SK-N-SH (cell line): ENCODE data around the gene LTV1. TPM values are rescaled to one million over a fixed set of nuclear protein-coding genes. Genes with fewer than 3 reads are reported as not detected.

Experiments
- CTCF ChIA-PET: fragments of 300-600, 350-600 bp; formaldehyde crosslinking; extraction: SDS; loops from one replicate; lab custom pipeline; 2021; lab: Yijun Ruan, JAX
- POLR2A ChIA-PET: fragments of 350-600 bp; sonication (Branson Sonifier 250); formaldehyde crosslinking; extraction: SDS; loops from one replicate; lab custom pipeline; 2020; ENCODE audit warnings: antibody characterized with exemption, inconsistent platforms; lab: Yijun Ruan, JAX
- DNase-seq: peaks from one replicate; pipeline ENCODE4 v3.0.0; 2012
- H2AFZ ChIP-seq: fragments of 200-600 bp; sonication (generic); 2 replicates; pipeline ENCODE4 v1.8.1; 2016; ENCODE audit warnings: antibody characterized with exemption, mild to moderate bottlenecking, low read depth
- H3F3A ChIP-seq: fragments of 200-600 bp; sonication (generic); replicated peaks from 2 replicates; pipeline ENCODE3; 2016; ENCODE audit warnings: antibody characterized with exemption, mild to moderate bottlenecking; ENCODE audit not compliant: insufficient read depth
- H3K27ac ChIP-seq, 2 experiments: fragments of 200-500 bp in 1 of 2; fragments of 200-600 bp in 1 of 2; sonication (Bioruptor generic) in 1 of 2; sonication (generic), shearing (Covaris generic) in 1 of 2; 2 replicates each; pipeline versions ENCODE4 v1.5.1 to v1.6.1; 2014 to 2016; ENCODE audit warnings: low read depth in 2 of 2, inconsistent platforms in 1 of 2, low read length in 1 of 2, mild to moderate bottlenecking in 1 of 2, mixed read lengths in 1 of 2
- H3K27me3 ChIP-seq: fragments of 200-600 bp; sonication (generic), shearing (Covaris generic); 2 replicates; pipeline ENCODE4 v1.6.1; 2016; ENCODE audit warnings: mixed run types; ENCODE audit not compliant: insufficient read depth
- H3K36me3 ChIP-seq, 2 experiments: fragments of 200-500 bp in 1 of 2; fragments of 200-600 bp in 1 of 2; sonication (Bioruptor generic) in 1 of 2; sonication (generic) in 1 of 2; replicated peaks in 1 of 2; 2 replicates each; pipeline versions ENCODE3 to v1.5.1; 2014 to 2016; ENCODE audit warnings: low read length in 1 of 2, mild to moderate bottlenecking in 1 of 2; ENCODE audit not compliant: insufficient read depth in 2 of 2, control insufficient read depth in 1 of 2
- H3K4me1 ChIP-seq, 2 experiments: fragments of 200-500 bp in 1 of 2; fragments of 200-600 bp in 1 of 2; sonication (Bioruptor generic) in 1 of 2; sonication (generic), shearing (Covaris generic) in 1 of 2; 2 replicates each; pipeline versions ENCODE4 v1.5.1 to v1.6.1; 2014 to 2016; ENCODE audit warnings: low read depth in 1 of 2, low read length in 1 of 2, mixed run types in 1 of 2; ENCODE audit not compliant: insufficient read depth in 2 of 2, control insufficient read depth in 1 of 2
- H3K4me2 ChIP-seq: fragments of 200-600 bp; sonication (generic), shearing (Covaris generic); 2 replicates; pipeline ENCODE4 v1.6.1; 2017; ENCODE audit warnings: mixed run types
- H3K4me3 ChIP-seq, 2 experiments: fragments of 200-500 bp in 1 of 2; fragments of 200-600 bp in 1 of 2; sonication (Bioruptor generic) in 1 of 2; sonication (generic), shearing (Covaris generic) in 1 of 2; 2 replicates each; pipeline versions ENCODE4 v1.5.1 to v1.8.1; 2014 to 2016; ENCODE audit warnings: low read depth in 2 of 2, inconsistent platforms in 1 of 2, low read length in 1 of 2, mild to moderate bottlenecking in 1 of 2, mixed read lengths in 1 of 2, moderate library complexity in 1 of 2
- H3K79me2 ChIP-seq: fragments of 200-600 bp; sonication (generic); 2 replicates; pipeline ENCODE4 v1.8.1; 2017; ENCODE audit warnings: mild to moderate bottlenecking; ENCODE audit not compliant: insufficient read depth
- H3K9ac ChIP-seq: fragments of 200-600 bp; sonication (generic); 2 replicates; pipeline ENCODE4 v1.6.1; 2017; ENCODE audit warnings: mixed run types
- H3K9me2 ChIP-seq: fragments of 200-600 bp; sonication (generic); 2 replicates; pipeline ENCODE4 v1.6.1; 2017; ENCODE audit warnings: mixed run types
- H3K9me3 ChIP-seq: fragments of 200-600 bp; sonication (generic); 2 replicates; pipeline ENCODE4 v1.6.1; 2017; ENCODE audit warnings: mixed run types, mild to moderate bottlenecking, moderate library complexity
- H4K20me1 ChIP-seq: fragments of 200-600 bp; sonication (generic); 2 replicates; pipeline ENCODE4 v1.6.1; 2017; ENCODE audit warnings: mild to moderate bottlenecking, mixed run types; ENCODE audit not compliant: insufficient read depth
- CHD2 ChIP-seq: fragments of 150-350 bp; IDR thresholded peaks from 2 replicates; pipeline ENCODE4 v1.6.1; 2018; ENCODE audit warnings: low read length; ENCODE audit not compliant: partially characterized antibody
- EP300 ChIP-seq, 2 experiments: IDR thresholded peaks; 2 replicates each; pipeline versions ENCODE4 v1.4.0 to v1.6.1; 2012; ENCODE audit warnings: borderline replicate concordance in 1 of 2, low read depth in 1 of 2, low read length in 1 of 2
- EZH2phosphoT487 ChIP-seq: fragments of 200-600 bp; sonication (generic); IDR thresholded peaks from 2 replicates; pipeline ENCODE4 v1.6.1; 2017; ENCODE audit warnings: low read depth, mixed run types, mild to moderate bottlenecking, antibody characterized with exemption, moderate library complexity, borderline replicate concordance
- FOXJ3 ChIP-seq: sonication (generic); formaldehyde crosslinking; IDR thresholded peaks from 2 replicates; pipeline ENCODE4 v1.5.1; 2020; ENCODE audit warnings: mild to moderate bottlenecking, missing genetic modification reagents
- GABPA ChIP-seq: IDR thresholded peaks from 2 replicates; pipeline ENCODE4 v1.4.0; 2012; ENCODE audit warnings: low read depth, mild to moderate bottlenecking
- GATA2 ChIP-seq: sonication (generic); formaldehyde crosslinking; IDR thresholded peaks from 2 replicates; pipeline ENCODE4 v1.5.0; 2020; ENCODE audit warnings: mild to moderate bottlenecking, missing genetic modification reagents
- JUND ChIP-seq: IDR thresholded peaks from 2 replicates; pipeline ENCODE4 v1.4.0; 2012
- MEF2A ChIP-seq: IDR thresholded peaks from 2 replicates; pipeline ENCODE4 v1.4.0; 2012; ENCODE audit warnings: low read depth, borderline replicate concordance
- MXI1 ChIP-seq: IDR thresholded peaks from 2 replicates; pipeline ENCODE4 v1.6.1; 2012; ENCODE audit warnings: mild to moderate bottlenecking, low read depth, low read length, improper control_type of control experiment
- NFIC ChIP-seq: IDR thresholded peaks from 2 replicates; pipeline ENCODE4 v1.4.0; 2012; ENCODE audit warnings: borderline replicate concordance
- POLR2AphosphoS5 ChIP-seq: IDR thresholded peaks from 2 replicates; pipeline ENCODE4 v1.6.1; 2012; ENCODE audit warnings: low read depth, low read length
- RAD21 ChIP-seq: IDR thresholded peaks from 2 replicates; pipeline ENCODE4 v1.6.1; 2012; ENCODE audit warnings: mild to moderate bottlenecking, low read length
- RCOR1 ChIP-seq: fragments of 150-350 bp; IDR thresholded peaks from 2 replicates; pipeline ENCODE4 v1.6.1; 2017; ENCODE audit warnings: antibody characterized with exemption, low read length
- RFX5 ChIP-seq: IDR thresholded peaks from 2 replicates; pipeline ENCODE4 v1.6.1; 2012; ENCODE audit warnings: mild to moderate bottlenecking, improper control_type of control experiment, low read length
- RXRA ChIP-seq: IDR thresholded peaks from 2 replicates; pipeline ENCODE4 v1.4.0; 2012; ENCODE audit warnings: low read depth, mild to moderate bottlenecking, borderline replicate concordance
- TEAD4 ChIP-seq: IDR thresholded peaks from 2 replicates; pipeline ENCODE4 v1.4.0; 2012; ENCODE audit warnings: mild to moderate bottlenecking, borderline replicate concordance; ENCODE audit not compliant: insufficient read depth
- WGBS: methylation state at CpG from one replicate; pipeline ENCODE4 v1.1.6; 2017; ENCODE audit warnings: low lambda C conversion rate; 5-methylcytosine and 5-hydroxymethylcytosine counted together
- polyA plus RNA-seq, 3 experiments: library from polyadenylated mRNA; depleted of rRNA; stranded (reverse); fragments of >200 nt; gene quantifications; 2 replicates each; pipeline ENCODE4 v1.2.3, GENCODE V29; 2012
- TF ChIP-seq, protein P1 (sequence below): IDR thresholded peaks from 2 replicates; pipeline ENCODE4 v1.6.1; 2012; ENCODE audit warnings: mild to moderate bottlenecking, low read depth, low read length, moderate library complexity
- TF ChIP-seq, protein P2 (sequence below): IDR thresholded peaks from 2 replicates; pipeline ENCODE4; 2012
- TF ChIP-seq, protein P3 (sequence below): IDR thresholded peaks from 2 replicates; pipeline ENCODE4 v1.4.0; 2012; ENCODE audit warnings: low read depth, borderline replicate concordance
- TF ChIP-seq, protein P4 (sequence below): IDR thresholded peaks from 2 replicates; pipeline ENCODE4 v1.4.0; 2012; ENCODE audit warnings: low read depth

Gene LTV1
- polyA plus RNA-seq, 1 of the 3 experiments (the other 2 are of a cell fraction): 19.4 TPM

DNA sequence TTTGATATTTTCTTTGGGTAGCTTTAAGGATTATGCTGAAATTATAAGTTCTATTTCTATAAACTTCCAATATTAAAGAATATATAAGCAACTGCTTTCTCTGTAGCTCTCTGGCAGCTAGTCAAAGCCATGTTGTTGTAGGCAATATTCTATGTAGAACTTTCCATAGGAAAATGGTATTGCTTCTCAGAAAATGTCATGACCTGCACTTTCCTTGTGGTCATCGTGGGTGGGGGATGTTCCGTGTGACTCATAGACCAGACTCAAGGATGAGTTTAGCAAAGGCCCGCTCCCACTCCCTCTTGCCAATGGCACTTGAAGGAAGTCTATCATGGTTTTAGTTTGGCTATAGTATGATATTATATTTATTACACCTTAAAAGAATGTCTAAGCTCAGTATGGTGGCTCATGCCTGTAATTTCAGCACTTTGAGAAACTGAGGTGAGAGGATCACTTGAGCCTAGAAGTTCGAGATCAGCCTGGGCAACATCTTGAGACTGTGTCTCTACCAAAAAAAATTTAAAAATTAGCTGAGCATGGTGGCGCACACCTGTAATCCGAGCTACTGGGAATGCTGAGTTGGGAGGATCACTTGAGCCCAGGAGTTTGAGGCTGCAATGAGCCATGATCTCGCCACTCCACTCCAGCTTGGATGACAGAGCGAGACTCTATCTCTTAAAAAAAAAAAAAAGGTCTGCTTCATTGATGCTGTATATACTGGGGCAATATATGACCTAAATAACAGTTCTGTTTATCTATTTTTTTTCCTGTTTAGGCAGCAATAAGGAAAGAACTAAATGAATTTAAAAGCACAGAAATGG, 36.6 kb upstream of the LTV1 start:
- no peak overlapping the region for H3K4me3 ChIP-seq
- no peaks in the 10 kb centered on the region for H3K4me1 ChIP-seq
- H3K9ac ChIP-seq: no peak overlapping the region
- 91% methylated on average over 8 of the region's 8 CpGs for WGBS
- no peaks in the 10 kb centered on the region for H4K20me1 ChIP-seq
- no peaks in the 10 kb centered on the region for H3K79me2 ChIP-seq
- POLR2A ChIA-PET: no interaction called here
- no peaks in the 10 kb centered on the region for H3K9me3 ChIP-seq
- H3F3A ChIP-seq: peaks cover 4% of the 10 kb centered on the region
- TF ChIP-seq EP300 (IDR thresholded peaks at IDR 0.05; ENCODE audit: borderline replicate concordance in 1 of 2, low read depth in 1 of 2, low read length in 1 of 2): no peak
- TF ChIP-seq, protein P1, sequence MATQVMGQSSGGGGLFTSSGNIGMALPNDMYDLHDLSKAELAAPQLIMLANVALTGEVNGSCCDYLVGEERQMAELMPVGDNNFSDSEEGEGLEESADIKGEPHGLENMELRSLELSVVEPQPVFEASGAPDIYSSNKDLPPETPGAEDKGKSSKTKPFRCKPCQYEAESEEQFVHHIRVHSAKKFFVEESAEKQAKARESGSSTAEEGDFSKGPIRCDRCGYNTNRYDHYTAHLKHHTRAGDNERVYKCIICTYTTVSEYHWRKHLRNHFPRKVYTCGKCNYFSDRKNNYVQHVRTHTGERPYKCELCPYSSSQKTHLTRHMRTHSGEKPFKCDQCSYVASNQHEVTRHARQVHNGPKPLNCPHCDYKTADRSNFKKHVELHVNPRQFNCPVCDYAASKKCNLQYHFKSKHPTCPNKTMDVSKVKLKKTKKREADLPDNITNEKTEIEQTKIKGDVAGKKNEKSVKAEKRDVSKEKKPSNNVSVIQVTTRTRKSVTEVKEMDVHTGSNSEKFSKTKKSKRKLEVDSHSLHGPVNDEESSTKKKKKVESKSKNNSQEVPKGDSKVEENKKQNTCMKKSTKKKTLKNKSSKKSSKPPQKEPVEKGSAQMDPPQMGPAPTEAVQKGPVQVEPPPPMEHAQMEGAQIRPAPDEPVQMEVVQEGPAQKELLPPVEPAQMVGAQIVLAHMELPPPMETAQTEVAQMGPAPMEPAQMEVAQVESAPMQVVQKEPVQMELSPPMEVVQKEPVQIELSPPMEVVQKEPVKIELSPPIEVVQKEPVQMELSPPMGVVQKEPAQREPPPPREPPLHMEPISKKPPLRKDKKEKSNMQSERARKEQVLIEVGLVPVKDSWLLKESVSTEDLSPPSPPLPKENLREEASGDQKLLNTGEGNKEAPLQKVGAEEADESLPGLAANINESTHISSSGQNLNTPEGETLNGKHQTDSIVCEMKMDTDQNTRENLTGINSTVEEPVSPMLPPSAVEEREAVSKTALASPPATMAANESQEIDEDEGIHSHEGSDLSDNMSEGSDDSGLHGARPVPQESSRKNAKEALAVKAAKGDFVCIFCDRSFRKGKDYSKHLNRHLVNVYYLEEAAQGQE: no peak
- TF ChIP-seq, protein P2, sequence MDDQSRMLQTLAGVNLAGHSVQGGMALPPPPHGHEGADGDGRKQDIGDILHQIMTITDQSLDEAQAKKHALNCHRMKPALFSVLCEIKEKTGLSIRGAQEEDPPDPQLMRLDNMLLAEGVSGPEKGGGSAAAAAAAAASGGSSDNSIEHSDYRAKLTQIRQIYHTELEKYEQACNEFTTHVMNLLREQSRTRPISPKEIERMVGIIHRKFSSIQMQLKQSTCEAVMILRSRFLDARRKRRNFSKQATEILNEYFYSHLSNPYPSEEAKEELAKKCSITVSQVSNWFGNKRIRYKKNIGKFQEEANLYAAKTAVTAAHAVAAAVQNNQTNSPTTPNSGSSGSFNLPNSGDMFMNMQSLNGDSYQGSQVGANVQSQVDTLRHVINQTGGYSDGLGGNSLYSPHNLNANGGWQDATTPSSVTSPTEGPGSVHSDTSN: no peak
- no peak for TF ChIP-seq MEF2A
- no peak for TF ChIP-seq POLR2AphosphoS5
- TF ChIP-seq GATA2 (CRISPR knock-in tag): no peak
- no peak for TF ChIP-seq MXI1
- no peak for TF ChIP-seq JUND
- TF ChIP-seq FOXJ3 (CRISPR knock-in tag): no peak
- no peak for TF ChIP-seq RFX5
- no peak for TF ChIP-seq GABPA
- TF ChIP-seq NFIC: no peak
- no peak for TF ChIP-seq TEAD4
- TF ChIP-seq, protein P3, sequence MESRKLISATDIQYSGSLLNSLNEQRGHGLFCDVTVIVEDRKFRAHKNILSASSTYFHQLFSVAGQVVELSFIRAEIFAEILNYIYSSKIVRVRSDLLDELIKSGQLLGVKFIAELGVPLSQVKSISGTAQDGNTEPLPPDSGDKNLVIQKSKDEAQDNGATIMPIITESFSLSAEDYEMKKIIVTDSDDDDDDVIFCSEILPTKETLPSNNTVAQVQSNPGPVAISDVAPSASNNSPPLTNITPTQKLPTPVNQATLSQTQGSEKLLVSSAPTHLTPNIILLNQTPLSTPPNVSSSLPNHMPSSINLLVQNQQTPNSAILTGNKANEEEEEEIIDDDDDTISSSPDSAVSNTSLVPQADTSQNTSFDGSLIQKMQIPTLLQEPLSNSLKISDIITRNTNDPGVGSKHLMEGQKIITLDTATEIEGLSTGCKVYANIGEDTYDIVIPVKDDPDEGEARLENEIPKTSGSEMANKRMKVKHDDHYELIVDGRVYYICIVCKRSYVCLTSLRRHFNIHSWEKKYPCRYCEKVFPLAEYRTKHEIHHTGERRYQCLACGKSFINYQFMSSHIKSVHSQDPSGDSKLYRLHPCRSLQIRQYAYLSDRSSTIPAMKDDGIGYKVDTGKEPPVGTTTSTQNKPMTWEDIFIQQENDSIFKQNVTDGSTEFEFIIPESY: no peak
- TF ChIP-seq RCOR1: no peak
- TF ChIP-seq, protein P4, sequence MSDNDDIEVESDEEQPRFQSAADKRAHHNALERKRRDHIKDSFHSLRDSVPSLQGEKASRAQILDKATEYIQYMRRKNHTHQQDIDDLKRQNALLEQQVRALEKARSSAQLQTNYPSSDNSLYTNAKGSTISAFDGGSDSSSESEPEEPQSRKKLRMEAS: no peak
- no peak for TF ChIP-seq RXRA
- TF ChIP-seq CHD2: no peak
- no peak for TF ChIP-seq EZH2phosphoT487
- no peak for TF ChIP-seq RAD21
- H2AFZ ChIP-seq: no peak overlapping the region
- H3K27me3 ChIP-seq: no peaks in the 10 kb centered on the region
- no peaks in the 10 kb centered on the region for H3K9me2 ChIP-seq
- no peaks in the 10 kb centered on the region for H3K36me3 ChIP-seq
- DNase-seq: no peak
- CTCF ChIA-PET: no interaction called here
- no peak overlapping the region for H3K27ac ChIP-seq
- no peak overlapping the region for H3K4me2 ChIP-seq
